HepG2 (cell line): Measurements from ENCODE around the gene CDH13.

ENCODE experiments used
- FOXP1 ChIP-seq, 2 experiments: fragments of 450-650 bp in 1 of 2; IDR thresholded peaks; 2 replicates each; pipeline ENCODE4 v1.6.1; 2017 to 2018; ENCODE audit warnings: antibody characterized with exemption in 1 of 2
- KLF6 ChIP-seq: IDR thresholded peaks from 2 replicates; pipeline ENCODE4 v1.8.0; 2016; ENCODE audit warnings: missing biosample characterization, missing genetic modification reagents
- MAFK ChIP-seq, 2 experiments: IDR thresholded peaks in 1 of 2; conservative IDR thresholded peaks in 1 of 2; 2 replicates each; pipeline ENCODE4 v1.6.1; 2011; ENCODE audit warnings: improper control_type of control experiment in 2 of 2, low read length in 2 of 2
- MYC ChIP-seq: sonication (generic); formaldehyde crosslinking; IDR thresholded peaks from 2 replicates; pipeline ENCODE4 v1.9.0; 2021; ENCODE audit warnings: missing genetic modification reagents, borderline replicate concordance
- RAD21 ChIP-seq: fragments of 450-650 bp; formaldehyde crosslinking; IDR thresholded peaks from 2 replicates; pipeline ENCODE4 v1.5.0; 2020; ENCODE audit warnings: mild to moderate bottlenecking
- ZNF282 ChIP-seq: fragments of 450-650 bp; IDR thresholded peaks from 2 replicates; pipeline ENCODE4 v1.6.1; 2018; ENCODE audit not compliant: partially characterized antibody
- ZNF3 ChIP-seq: IDR thresholded peaks from 2 replicates; pipeline ENCODE4 v1.7.0; 2017; ENCODE audit warnings: inconsistent platforms
- ZNF556 ChIP-seq: sonication (generic); formaldehyde crosslinking; IDR thresholded peaks from 2 replicates; pipeline ENCODE4 v1.4.0; 2020; ENCODE audit warnings: mild to moderate bottlenecking, missing genetic modification reagents, borderline replicate concordance
- TF ChIP-seq, protein P1 (sequence below): sonication (generic); formaldehyde crosslinking; IDR thresholded peaks from 2 replicates; pipeline ENCODE4 v1.4.0; 2020; ENCODE audit warnings: missing genetic modification reagents
- TF ChIP-seq, protein P2 (sequence below): IDR thresholded peaks from 2 replicates; pipeline ENCODE4 v1.4.0; 2020; ENCODE audit warnings: mild to moderate bottlenecking, missing genetic modification reagents
- TF ChIP-seq, protein P3 (sequence below): sonication (generic); formaldehyde crosslinking; IDR thresholded peaks from 2 replicates; pipeline ENCODE4 v1.5.0; 2020; ENCODE audit warnings: mild to moderate bottlenecking, missing genetic modification reagents, moderate library complexity
- TF ChIP-seq, protein P4 (sequence below): sonication (generic); formaldehyde crosslinking; conservative IDR thresholded peaks from 2 replicates; pipeline ENCODE4 v1.5.0; 2020; ENCODE audit warnings: missing genetic modification reagents

DNA sequence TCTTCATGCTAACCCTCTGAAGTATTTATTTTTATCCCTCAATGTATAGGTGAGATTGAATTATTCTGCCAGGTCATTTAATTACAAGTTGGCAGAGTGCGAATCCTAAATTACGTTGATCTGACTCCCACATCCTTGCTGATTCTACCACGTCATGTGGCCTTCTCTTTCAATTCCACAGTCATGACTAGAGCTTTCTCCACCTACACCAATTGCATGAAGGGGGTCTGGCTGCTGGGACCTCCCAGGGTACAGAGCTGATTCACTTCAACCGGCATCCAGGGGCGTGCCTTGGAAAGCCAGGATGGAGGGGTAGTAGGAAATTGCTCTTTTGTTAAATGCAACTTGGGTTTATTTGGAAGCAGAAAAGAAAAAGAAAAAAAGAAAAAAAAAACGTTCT, 41.1 kb upstream of the CDH13 start:
- TF ChIP-seq RAD21 (CRISPR knock-in tag) (no peak), KLF6 (no peak), ZNF556 (CRISPR knock-in tag) (no peak), FOXP1 (IDR thresholded peaks at IDR 0.05) (no peak), FOXP1 (CRISPR knock-in tag; IDR thresholded peaks at IDR 0.05) (no peak), ZNF282 (no peak), ZNF3 (no peak), MYC (CRISPR knock-in tag) (no peak), MAFK (conservative IDR thresholded peaks at IDR 0.05 in 1 of 2, IDR thresholded peaks at IDR 0.05 in 1 of 2; ENCODE audit: low read length in 2 of 2) (no peak)
- TF ChIP-seq, protein P1, sequence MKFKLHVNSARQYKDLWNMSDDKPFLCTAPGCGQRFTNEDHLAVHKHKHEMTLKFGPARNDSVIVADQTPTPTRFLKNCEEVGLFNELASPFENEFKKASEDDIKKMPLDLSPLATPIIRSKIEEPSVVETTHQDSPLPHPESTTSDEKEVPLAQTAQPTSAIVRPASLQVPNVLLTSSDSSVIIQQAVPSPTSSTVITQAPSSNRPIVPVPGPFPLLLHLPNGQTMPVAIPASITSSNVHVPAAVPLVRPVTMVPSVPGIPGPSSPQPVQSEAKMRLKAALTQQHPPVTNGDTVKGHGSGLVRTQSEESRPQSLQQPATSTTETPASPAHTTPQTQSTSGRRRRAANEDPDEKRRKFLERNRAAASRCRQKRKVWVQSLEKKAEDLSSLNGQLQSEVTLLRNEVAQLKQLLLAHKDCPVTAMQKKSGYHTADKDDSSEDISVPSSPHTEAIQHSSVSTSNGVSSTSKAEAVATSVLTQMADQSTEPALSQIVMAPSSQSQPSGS (CRISPR knock-in tag), result no peak
- TF ChIP-seq, protein P2, sequence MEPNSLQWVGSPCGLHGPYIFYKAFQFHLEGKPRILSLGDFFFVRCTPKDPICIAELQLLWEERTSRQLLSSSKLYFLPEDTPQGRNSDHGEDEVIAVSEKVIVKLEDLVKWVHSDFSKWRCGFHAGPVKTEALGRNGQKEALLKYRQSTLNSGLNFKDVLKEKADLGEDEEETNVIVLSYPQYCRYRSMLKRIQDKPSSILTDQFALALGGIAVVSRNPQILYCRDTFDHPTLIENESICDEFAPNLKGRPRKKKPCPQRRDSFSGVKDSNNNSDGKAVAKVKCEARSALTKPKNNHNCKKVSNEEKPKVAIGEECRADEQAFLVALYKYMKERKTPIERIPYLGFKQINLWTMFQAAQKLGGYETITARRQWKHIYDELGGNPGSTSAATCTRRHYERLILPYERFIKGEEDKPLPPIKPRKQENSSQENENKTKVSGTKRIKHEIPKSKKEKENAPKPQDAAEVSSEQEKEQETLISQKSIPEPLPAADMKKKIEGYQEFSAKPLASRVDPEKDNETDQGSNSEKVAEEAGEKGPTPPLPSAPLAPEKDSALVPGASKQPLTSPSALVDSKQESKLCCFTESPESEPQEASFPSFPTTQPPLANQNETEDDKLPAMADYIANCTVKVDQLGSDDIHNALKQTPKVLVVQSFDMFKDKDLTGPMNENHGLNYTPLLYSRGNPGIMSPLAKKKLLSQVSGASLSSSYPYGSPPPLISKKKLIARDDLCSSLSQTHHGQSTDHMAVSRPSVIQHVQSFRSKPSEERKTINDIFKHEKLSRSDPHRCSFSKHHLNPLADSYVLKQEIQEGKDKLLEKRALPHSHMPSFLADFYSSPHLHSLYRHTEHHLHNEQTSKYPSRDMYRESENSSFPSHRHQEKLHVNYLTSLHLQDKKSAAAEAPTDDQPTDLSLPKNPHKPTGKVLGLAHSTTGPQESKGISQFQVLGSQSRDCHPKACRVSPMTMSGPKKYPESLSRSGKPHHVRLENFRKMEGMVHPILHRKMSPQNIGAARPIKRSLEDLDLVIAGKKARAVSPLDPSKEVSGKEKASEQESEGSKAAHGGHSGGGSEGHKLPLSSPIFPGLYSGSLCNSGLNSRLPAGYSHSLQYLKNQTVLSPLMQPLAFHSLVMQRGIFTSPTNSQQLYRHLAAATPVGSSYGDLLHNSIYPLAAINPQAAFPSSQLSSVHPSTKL, result no peak
- TF ChIP-seq, protein P3, sequence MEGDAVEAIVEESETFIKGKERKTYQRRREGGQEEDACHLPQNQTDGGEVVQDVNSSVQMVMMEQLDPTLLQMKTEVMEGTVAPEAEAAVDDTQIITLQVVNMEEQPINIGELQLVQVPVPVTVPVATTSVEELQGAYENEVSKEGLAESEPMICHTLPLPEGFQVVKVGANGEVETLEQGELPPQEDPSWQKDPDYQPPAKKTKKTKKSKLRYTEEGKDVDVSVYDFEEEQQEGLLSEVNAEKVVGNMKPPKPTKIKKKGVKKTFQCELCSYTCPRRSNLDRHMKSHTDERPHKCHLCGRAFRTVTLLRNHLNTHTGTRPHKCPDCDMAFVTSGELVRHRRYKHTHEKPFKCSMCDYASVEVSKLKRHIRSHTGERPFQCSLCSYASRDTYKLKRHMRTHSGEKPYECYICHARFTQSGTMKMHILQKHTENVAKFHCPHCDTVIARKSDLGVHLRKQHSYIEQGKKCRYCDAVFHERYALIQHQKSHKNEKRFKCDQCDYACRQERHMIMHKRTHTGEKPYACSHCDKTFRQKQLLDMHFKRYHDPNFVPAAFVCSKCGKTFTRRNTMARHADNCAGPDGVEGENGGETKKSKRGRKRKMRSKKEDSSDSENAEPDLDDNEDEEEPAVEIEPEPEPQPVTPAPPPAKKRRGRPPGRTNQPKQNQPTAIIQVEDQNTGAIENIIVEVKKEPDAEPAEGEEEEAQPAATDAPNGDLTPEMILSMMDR (CRISPR knock-in tag), result no peak
- TF ChIP-seq, protein P4, sequence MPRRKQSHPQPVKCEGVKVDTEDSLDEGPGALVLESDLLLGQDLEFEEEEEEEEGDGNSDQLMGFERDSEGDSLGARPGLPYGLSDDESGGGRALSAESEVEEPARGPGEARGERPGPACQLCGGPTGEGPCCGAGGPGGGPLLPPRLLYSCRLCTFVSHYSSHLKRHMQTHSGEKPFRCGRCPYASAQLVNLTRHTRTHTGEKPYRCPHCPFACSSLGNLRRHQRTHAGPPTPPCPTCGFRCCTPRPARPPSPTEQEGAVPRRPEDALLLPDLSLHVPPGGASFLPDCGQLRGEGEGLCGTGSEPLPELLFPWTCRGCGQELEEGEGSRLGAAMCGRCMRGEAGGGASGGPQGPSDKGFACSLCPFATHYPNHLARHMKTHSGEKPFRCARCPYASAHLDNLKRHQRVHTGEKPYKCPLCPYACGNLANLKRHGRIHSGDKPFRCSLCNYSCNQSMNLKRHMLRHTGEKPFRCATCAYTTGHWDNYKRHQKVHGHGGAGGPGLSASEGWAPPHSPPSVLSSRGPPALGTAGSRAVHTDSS (CRISPR knock-in tag), result no peak
